CD14-positive monocyte (primary cell): ENCODE measurements around the gene SCNN1A. TPM values are rescaled to one million over a fixed set of nuclear protein-coding genes. Genes with fewer than 3 reads are reported as not detected.
A peak's percentile ranks its signal among the peaks of the same experiment; 100 is the strongest.

Experiments used
- DNase-seq, 3 donors: peaks; one replicate each; pipeline ENCODE4 v3.0.0-alpha.2; 2011 to 2022
- H2AFZ ChIP-seq: 2 replicates; pipeline ENCODE4 v1.6.0; 2012; ENCODE audit warnings: mild to moderate bottlenecking, low read depth, low read length, inconsistent platforms; ENCODE audit not compliant: insufficient read depth, poor library complexity, severe bottlenecking
- H3K27ac ChIP-seq, 2 donors: 1 replicate in 1 of 2; 2 replicates in 1 of 2; pipeline ENCODE4 v1.5.1; 2012 to 2013; ENCODE audit warnings: low read length in 2 of 2, control low read depth in 1 of 2, inconsistent platforms in 1 of 2, low read depth in 1 of 2, mild to moderate bottlenecking in 1 of 2
- H3K27me3 ChIP-seq, 2 donors: one replicate each; pipeline versions ENCODE4 v1.6.0 to v1.6.1; 2011 to 2013; ENCODE audit warnings: low read length in 2 of 2; ENCODE audit not compliant: control insufficient read depth in 2 of 2, insufficient read depth in 2 of 2
- H3K36me3 ChIP-seq, 2 donors: replicated peaks in 1 of 2; 1 replicate in 1 of 2; 2 replicates in 1 of 2; pipeline versions ENCODE4 v1.5.1 to v1.6.1; 2012 to 2013; ENCODE audit warnings: low read length in 2 of 2, control low read depth in 1 of 2, inconsistent platforms in 1 of 2, mild to moderate bottlenecking in 1 of 2; ENCODE audit not compliant: insufficient read depth in 2 of 2, control insufficient read depth in 1 of 2
- H3K4me1 ChIP-seq, 2 donors: 1 replicate in 1 of 2; 2 replicates in 1 of 2; pipeline versions ENCODE4 v1.5.1 to v1.6.1; 2012 to 2013; ENCODE audit warnings: low read length in 2 of 2, control low read depth in 1 of 2, inconsistent platforms in 1 of 2, mild to moderate bottlenecking in 1 of 2, moderate library complexity in 1 of 2; ENCODE audit not compliant: insufficient read depth in 2 of 2, control insufficient read depth in 1 of 2
- H3K4me2 ChIP-seq: replicated peaks from 2 replicates; pipeline ENCODE3; 2012; ENCODE audit warnings: low read length, moderate library complexity, mild to moderate bottlenecking; ENCODE audit not compliant: poor library complexity, severe bottlenecking; ENCODE audit errors: extremely low read depth
- H3K4me3 ChIP-seq, 3 experiments: fragments of 200-600 bp in 1 of 3; sonication (generic) in 1 of 3; replicated peaks in 1 of 3; 1 replicate in 2 of 3; 2 replicates in 1 of 3; pipeline ENCODE4 v1.5.1; 2011 to 2013; ENCODE audit warnings: low read length in 3 of 3, mild to moderate bottlenecking in 3 of 3, control low read depth in 2 of 3, low read depth in 2 of 3, inconsistent platforms in 1 of 3, moderate library complexity in 1 of 3
- H3K79me2 ChIP-seq: 2 replicates; pipeline ENCODE4 v1.6.0; 2012; ENCODE audit warnings: mild to moderate bottlenecking, control low read depth, inconsistent platforms, low read length, moderate library complexity; ENCODE audit not compliant: insufficient read depth
- H3K9ac ChIP-seq: 2 replicates; pipeline ENCODE4 v1.6.0; 2017; ENCODE audit warnings: low read length, mild to moderate bottlenecking; ENCODE audit not compliant: insufficient read depth, poor library complexity, severe bottlenecking
- H3K9me3 ChIP-seq, 2 donors: replicated peaks in 1 of 2; 1 replicate in 1 of 2; 2 replicates in 1 of 2; pipeline versions ENCODE4 v1.5.1 to v1.6.1; 2012 to 2013; ENCODE audit warnings: low read length in 2 of 2, control low read depth in 1 of 2; ENCODE audit not compliant: control insufficient read depth in 1 of 2, insufficient read depth in 1 of 2
- H4K20me1 ChIP-seq: 2 replicates; pipeline ENCODE4 v1.6.0; 2012; ENCODE audit warnings: mild to moderate bottlenecking, low read length, control low read depth, moderate library complexity; ENCODE audit not compliant: insufficient read depth
- H3K27ac Mint-ChIP-seq, 7 donors: one replicate each; pipeline ENCODE4 v1.8.0; 2020; ENCODE audit warnings: mild to moderate bottlenecking in 7 of 7, mixed read lengths in 7 of 7, moderate library complexity in 6 of 7, inconsistent platforms in 2 of 7
- H3K27me3 Mint-ChIP-seq, 3 donors: one replicate each; pipeline ENCODE4 v1.8.0; 2021 to 2022; ENCODE audit warnings: low read depth in 3 of 3, mild to moderate bottlenecking in 3 of 3, mixed read lengths in 3 of 3, moderate library complexity in 3 of 3, inconsistent platforms in 1 of 3
- H3K36me3 Mint-ChIP-seq, 2 donors: one replicate each; pipeline ENCODE4 v1.8.0; 2020; ENCODE audit warnings: mixed read lengths in 2 of 2, inconsistent platforms in 1 of 2, mild to moderate bottlenecking in 1 of 2
- H3K4me1 Mint-ChIP-seq: one replicate; pipeline ENCODE4 v1.8.0; 2020; ENCODE audit warnings: mild to moderate bottlenecking, mixed read lengths
- H3K4me3 Mint-ChIP-seq, 2 donors: one replicate each; pipeline ENCODE4 v1.8.0; 2020; ENCODE audit warnings: mild to moderate bottlenecking in 2 of 2, mixed read lengths in 2 of 2, moderate library complexity in 1 of 2
- H3K9me3 Mint-ChIP-seq, 7 donors: one replicate each; pipeline ENCODE4 v1.8.0; 2020 to 2022; ENCODE audit warnings: mixed read lengths in 7 of 7, mild to moderate bottlenecking in 6 of 7, moderate library complexity in 6 of 7, inconsistent platforms in 2 of 7
- WGBS: methylation state at CpG from one replicate; pipeline ENCODE4 v1.1.5; 2013; ENCODE audit warnings: missing lambda C conversion rate; ENCODE audit not compliant: insufficient coverage; 5-methylcytosine and 5-hydroxymethylcytosine counted together
- intact Hi-C, 2 donors: fragments of 100-400 bp; cut with micrococcal nuclease; formaldehyde crosslinking; loops; one replicate each; pipeline versions ENCODE4 v1.15.0 to v1.15.1; 2023
- polyA plus RNA-seq, 3 donors: library from polyadenylated mRNA; depleted of rRNA in 1 of 3; unstranded in 2 of 3; stranded (reverse) in 1 of 3; fragments of 300-500 nt in 2 of 3; fragments of >200 nt in 1 of 3; fragmentation: Illumina TruSeq in 2 of 3; gene quantifications; 1 replicate in 2 of 3; 2 replicates in 1 of 3; pipeline ENCODE4 v1.2.3, GENCODE V29; 2012 to 2021
- TF ChIP-seq, protein P1 (sequence below): fragments of 200-600 bp; IDR thresholded peaks from one replicate; pipeline ENCODE4 v1.8.0; 2022; ENCODE audit warnings: antibody characterized with exemption, mild to moderate bottlenecking

Gene SCNN1A
- polyA plus RNA-seq, 3 donors, result 0.11 to 0.68 (median 0.63) TPM

DNA sequence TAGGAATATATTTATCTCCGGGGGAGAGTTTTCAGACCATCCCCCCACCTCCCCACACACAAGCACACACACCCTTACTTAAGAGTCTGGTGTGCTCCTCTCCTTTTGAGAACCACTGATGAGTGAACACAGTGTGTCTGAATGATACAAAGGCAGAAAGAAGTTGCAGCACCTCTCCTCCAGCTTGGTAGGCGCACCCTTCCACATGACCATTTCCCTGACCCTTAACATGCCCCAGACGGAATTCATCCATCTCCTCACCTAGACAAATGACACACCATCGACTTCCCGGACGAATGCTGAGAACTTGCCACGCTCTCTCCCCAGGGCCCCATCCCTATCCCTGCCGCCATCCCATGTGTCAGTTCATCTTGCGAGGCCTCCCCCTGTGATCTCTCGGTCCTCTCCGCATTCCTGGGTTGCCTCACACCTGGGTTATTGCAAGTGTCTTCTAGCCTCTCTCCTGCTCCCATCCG, 37.4 kb downstream of the SCNN1A start:
- Mint-ChIP-seq H3K27ac (no peak overlapping the region), H3K36me3 (peaks cover 30 to 31% of the 10 kb centered on the region in 2 donors), H3K4me3 (no peak overlapping the region), H3K9me3 (peaks cover 0 to 2% (median 0%) of the 10 kb centered on the region in 7 donors), H3K27me3 (peaks cover 0 to 4% (median 0%) of the 10 kb centered on the region in 3 donors), H3K4me1 (peaks cover 43% of the 10 kb centered on the region)
- Histone ChIP-seq H3K79me2 (peaks cover 100% of the 10 kb centered on the region), H3K4me1 (peaks cover 82 to 87% of the 10 kb centered on the region in 2 donors), H2AFZ (no peak overlapping the region), H3K27ac (peak overlapping the region; percentile 79 to 93), H3K4me2 (peak overlapping the region; percentile 98), H3K27me3 (no peaks in the 10 kb centered on the region), H3K9me3 (no peaks in the 10 kb centered on the region), H3K4me3 (peak overlapping the region; percentile 74 to 95 (median 90)), H3K9ac (peak overlapping the region; percentile 73), H4K20me1 (peaks cover 88% of the 10 kb centered on the region), H3K36me3 (peaks cover 23 to 24% of the 10 kb centered on the region in 2 donors)
- 4% methylated on average over 11 of the region's 12 CpGs for WGBS
- intact Hi-C loops, result loop anchor here (5.0 to 10.0 kb wide), 4 partner anchors 39 to 199 kb away; partner anchors contain the start of genes SCNN1A (in 2 of the 2) and GAPDH (in 1 of the 2)
- no peak for DNase-seq
- TF ChIP-seq, protein P1, sequence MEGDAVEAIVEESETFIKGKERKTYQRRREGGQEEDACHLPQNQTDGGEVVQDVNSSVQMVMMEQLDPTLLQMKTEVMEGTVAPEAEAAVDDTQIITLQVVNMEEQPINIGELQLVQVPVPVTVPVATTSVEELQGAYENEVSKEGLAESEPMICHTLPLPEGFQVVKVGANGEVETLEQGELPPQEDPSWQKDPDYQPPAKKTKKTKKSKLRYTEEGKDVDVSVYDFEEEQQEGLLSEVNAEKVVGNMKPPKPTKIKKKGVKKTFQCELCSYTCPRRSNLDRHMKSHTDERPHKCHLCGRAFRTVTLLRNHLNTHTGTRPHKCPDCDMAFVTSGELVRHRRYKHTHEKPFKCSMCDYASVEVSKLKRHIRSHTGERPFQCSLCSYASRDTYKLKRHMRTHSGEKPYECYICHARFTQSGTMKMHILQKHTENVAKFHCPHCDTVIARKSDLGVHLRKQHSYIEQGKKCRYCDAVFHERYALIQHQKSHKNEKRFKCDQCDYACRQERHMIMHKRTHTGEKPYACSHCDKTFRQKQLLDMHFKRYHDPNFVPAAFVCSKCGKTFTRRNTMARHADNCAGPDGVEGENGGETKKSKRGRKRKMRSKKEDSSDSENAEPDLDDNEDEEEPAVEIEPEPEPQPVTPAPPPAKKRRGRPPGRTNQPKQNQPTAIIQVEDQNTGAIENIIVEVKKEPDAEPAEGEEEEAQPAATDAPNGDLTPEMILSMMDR, result no peak

DNA sequence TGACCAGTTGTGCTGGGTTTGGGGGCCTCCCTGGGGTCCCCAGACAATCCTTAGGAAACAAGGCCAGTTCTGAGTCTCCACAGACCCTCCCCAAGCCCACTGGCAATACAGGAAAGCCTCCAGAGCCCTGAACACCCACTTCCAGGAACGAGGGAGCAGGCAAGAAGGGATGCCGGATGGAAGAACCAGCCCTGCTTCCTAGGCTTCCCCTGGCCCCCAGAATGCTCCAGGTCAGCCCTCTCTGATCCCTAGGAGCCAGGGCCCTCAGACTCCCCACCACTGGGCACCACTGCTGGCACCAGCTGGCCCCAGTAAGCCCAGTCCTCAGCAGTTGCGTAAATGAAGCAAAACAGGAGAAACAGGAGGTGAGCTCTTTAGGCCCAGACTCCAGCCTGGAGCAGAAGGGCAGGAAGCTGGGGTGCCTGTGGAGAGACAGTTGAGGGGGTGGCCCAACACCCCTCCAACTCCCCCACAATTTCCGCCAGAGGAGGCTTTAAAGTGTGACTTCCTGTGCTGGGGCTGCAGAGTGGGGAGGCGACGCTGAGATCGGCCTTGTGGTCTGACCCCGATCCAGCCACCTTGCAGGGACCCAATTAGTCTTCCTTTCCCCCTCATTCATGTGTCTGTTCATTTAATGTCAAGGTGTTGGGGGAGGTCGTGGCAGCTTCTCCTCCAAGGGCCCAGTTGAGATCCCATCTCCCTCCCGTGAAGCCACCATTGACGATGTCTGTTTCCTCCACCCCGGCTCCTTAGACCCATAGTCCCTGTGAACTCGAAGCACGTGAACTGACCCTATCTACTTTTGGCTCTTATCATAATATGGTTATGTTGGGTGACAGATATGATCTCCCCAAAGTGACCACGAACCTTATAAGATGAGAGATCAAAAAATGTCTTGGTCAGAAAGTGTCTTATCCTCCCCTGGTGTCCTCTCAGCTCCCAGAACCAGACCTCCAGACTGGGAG, 38.2 kb downstream of the SCNN1A start:
- Histone ChIP-seq H3K4me2 (peak overlapping the region; percentile 98), H3K27me3 (no peaks in the 10 kb centered on the region), H3K9ac (peak overlapping the region; percentile 73), H2AFZ (no peak overlapping the region), H3K27ac (peak overlapping the region; percentile 79 to 93), H3K4me3 (peak overlapping the region; percentile 74 to 95 (median 90)), H3K9me3 (no peaks in the 10 kb centered on the region), H4K20me1 (peaks cover 96% of the 10 kb centered on the region), H3K4me1 (peaks cover 82 to 87% of the 10 kb centered on the region in 2 donors), H3K79me2 (peaks cover 99% of the 10 kb centered on the region), H3K36me3 (peaks cover 29 to 33% of the 10 kb centered on the region in 2 donors)
- intact Hi-C loops, result loop anchor here (5.0 to 10.0 kb wide), 4 partner anchors 40 to 200 kb away; partner anchors contain the start of genes SCNN1A (in 2 of the 2) and GAPDH (in 1 of the 2)
- H3K4me1 Mint-ChIP-seq, result peaks cover 43% of the 10 kb centered on the region
- TF ChIP-seq, protein P1, result no peak
- WGBS, result 0% methylated on average over 2 of the region's 15 CpGs
- H3K27me3 Mint-ChIP-seq, result peaks cover 0 to 5% (median 0%) of the 10 kb centered on the region in 3 donors
- H3K4me3 Mint-ChIP-seq, result no peak overlapping the region
- DNase-seq, result no peak
- H3K27ac Mint-ChIP-seq, result no peak overlapping the region
- peaks cover 37 to 39% of the 10 kb centered on the region in 2 donors for H3K36me3 Mint-ChIP-seq
- H3K9me3 Mint-ChIP-seq, result peaks cover 0 to 2% (median 0%) of the 10 kb centered on the region in 7 donors
